MM.1S (cell line): ENCODE measurements around the gene SEC61G.

Source experiments
- DNase-seq: peaks from one replicate; pipeline ENCODE4 v3.0.0-alpha.2; 2015
- H2AFZ ChIP-seq: fragments of 300-600 bp; sonication (generic); 2 replicates; pipeline ENCODE4 v1.6.0; 2016; ENCODE audit warnings: antibody characterized with exemption, low read length
- H3F3A ChIP-seq: fragments of 300-600 bp; sonication (generic); 2 replicates; pipeline ENCODE4 v1.6.1; 2016; ENCODE audit warnings: mild to moderate bottlenecking, antibody characterized with exemption, low read length, moderate library complexity, mixed read lengths; ENCODE audit not compliant: insufficient read depth
- H3K27ac ChIP-seq: fragments of 300-600 bp; sonication (generic); 2 replicates; pipeline ENCODE4 v1.5.1; 2016; ENCODE audit warnings: mild to moderate bottlenecking, low read length
- H3K27me3 ChIP-seq: fragments of 300-600 bp; sonication (generic); replicated peaks from 2 replicates; pipeline ENCODE4 v1.6.0; 2016; ENCODE audit warnings: low read length; ENCODE audit not compliant: insufficient read depth
- H3K36me3 ChIP-seq: fragments of 300-600 bp; sonication (generic); replicated peaks from 2 replicates; pipeline ENCODE4 v1.6.1; 2016; ENCODE audit warnings: mild to moderate bottlenecking, low read length, mixed read lengths; ENCODE audit not compliant: insufficient read depth
- H3K4me1 ChIP-seq: fragments of 300-600 bp; sonication (generic); 2 replicates; pipeline ENCODE4 v1.6.1; 2016; ENCODE audit warnings: low read length, mixed read lengths
- H3K4me2 ChIP-seq: fragments of 300-600 bp; sonication (generic); 2 replicates; pipeline ENCODE4 v1.6.0; 2016; ENCODE audit warnings: low read depth, low read length
- H3K4me3 ChIP-seq: fragments of 300-600 bp; sonication (generic); 2 replicates; pipeline ENCODE4 v1.5.1; 2016; ENCODE audit warnings: low read length, mixed read lengths
- H3K79me2 ChIP-seq: fragments of 300-600 bp; sonication (generic); 2 replicates; pipeline ENCODE4 v1.6.1; 2016; ENCODE audit warnings: mixed run types, low read length, mixed read lengths
- H3K9ac ChIP-seq: fragments of 300-600 bp; sonication (generic); 2 replicates; pipeline ENCODE4 v1.6.1; 2016; ENCODE audit warnings: low read length, mixed read lengths
- H3K9me2 ChIP-seq: fragments of 300-600 bp; sonication (generic); replicated peaks from 2 replicates; pipeline ENCODE4 v1.6.1; 2016; ENCODE audit warnings: mild to moderate bottlenecking, low read length, mixed read lengths; ENCODE audit not compliant: insufficient read depth
- H3K9me3 ChIP-seq: fragments of 300-600 bp; sonication (generic); replicated peaks from 2 replicates; pipeline ENCODE4 v1.6.1; 2016; ENCODE audit warnings: mild to moderate bottlenecking, low read length, mixed read lengths; ENCODE audit not compliant: insufficient read depth
- H4K20me1 ChIP-seq: fragments of 300-600 bp; sonication (generic); 2 replicates; pipeline ENCODE4 v1.6.1; 2016; ENCODE audit warnings: mild to moderate bottlenecking, low read length, moderate library complexity, mixed read lengths; ENCODE audit not compliant: insufficient read depth
- CTCF ChIP-seq: fragments of 300-600 bp; sonication (generic); IDR thresholded peaks from 2 replicates; pipeline ENCODE4 v1.5.1; 2016; ENCODE audit warnings: antibody characterized with exemption, low read length, mixed read lengths
- EZH2 ChIP-seq: fragments of 300-600 bp; sonication (generic); optimal IDR thresholded peaks from 2 replicates; pipeline ENCODE3; 2017; ENCODE audit warnings: low read depth, mild to moderate bottlenecking, antibody characterized with exemption, low read length, mixed read lengths
- EZH2phosphoT487 ChIP-seq: fragments of 300-600 bp; sonication (generic); IDR thresholded peaks from 2 replicates; pipeline ENCODE4 v1.6.1; 2018; ENCODE audit warnings: antibody characterized with exemption, low read length

Gene SEC61G

GRCh38 chr7:54725255-54725654 lies 33.8 kb downstream of the SEC61G start:
- TF ChIP-seq EZH2phosphoT487 (no peak), CTCF (no peak)
- Histone ChIP-seq H2AFZ (no peak overlapping the region), H3K4me3 (no peak overlapping the region), H3K9me2 (no peaks in the 10 kb centered on the region), H3K4me2 (no peak overlapping the region), H3K9me3 (no peaks in the 10 kb centered on the region), H3K4me1 (no peaks in the 10 kb centered on the region), H3K79me2 (no peaks in the 10 kb centered on the region), H3F3A (no peaks in the 10 kb centered on the region), H3K9ac (no peak overlapping the region), H3K27me3 (no peaks in the 10 kb centered on the region), H3K36me3 (no peaks in the 10 kb centered on the region), H4K20me1 (no peaks in the 10 kb centered on the region), H3K27ac (no peak overlapping the region)
- DNase-seq: no peak

DNA sequence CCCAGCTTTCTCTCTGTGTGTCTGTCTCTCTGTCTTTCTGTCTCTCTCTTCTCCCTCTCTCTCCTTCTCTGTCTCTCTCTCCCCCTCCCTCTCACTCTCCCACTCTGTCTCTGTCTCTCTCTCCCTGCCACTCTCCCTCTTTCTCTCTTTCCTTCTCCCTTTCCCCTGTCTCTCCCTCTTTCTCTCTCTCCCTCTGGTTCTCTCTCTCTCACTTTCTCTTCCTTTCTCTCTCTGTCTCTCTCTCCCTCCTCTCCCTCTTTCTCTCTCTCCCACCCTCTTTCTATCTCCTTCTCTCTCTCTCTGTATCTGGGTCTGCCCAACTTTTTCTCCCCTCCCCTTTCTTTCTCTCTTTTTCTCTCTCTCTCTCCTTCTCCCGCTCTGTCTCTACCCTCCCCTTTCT lies 36.5 kb downstream of the SEC61G start:
- Histone ChIP-seq H3K27me3 (no peaks in the 10 kb centered on the region), H3K4me3 (no peak overlapping the region), H3K4me2 (no peak overlapping the region), H4K20me1 (no peaks in the 10 kb centered on the region), H3K4me1 (no peaks in the 10 kb centered on the region), H3F3A (no peaks in the 10 kb centered on the region), H3K27ac (no peak overlapping the region), H3K79me2 (no peaks in the 10 kb centered on the region), H2AFZ (no peak overlapping the region), H3K9ac (no peak overlapping the region), H3K9me3 (no peaks in the 10 kb centered on the region), H3K36me3 (no peaks in the 10 kb centered on the region), H3K9me2 (no peaks in the 10 kb centered on the region)
- TF ChIP-seq EZH2phosphoT487 (no peak), CTCF (no peak), EZH2 (no peak)
- DNase-seq: no peak

- H3K27me3 ChIP-seq: no peaks in the 10 kb centered on the region
- H3K79me2 ChIP-seq: no peaks in the 10 kb centered on the region
- no peaks in the 10 kb centered on the region for H3F3A ChIP-seq
- no peaks in the 10 kb centered on the region for H3K4me1 ChIP-seq
- no peaks in the 10 kb centered on the region for H3K9me3 ChIP-seq
- H2AFZ ChIP-seq: no peak overlapping the region
- no peak overlapping the region for H3K27ac ChIP-seq
- H4K20me1 ChIP-seq: no peaks in the 10 kb centered on the region
- no peaks in the 10 kb centered on the region for H3K9me2 ChIP-seq
- H3K4me2 ChIP-seq: no peak overlapping the region
- no peak overlapping the region for H3K9ac ChIP-seq
- no peaks in the 10 kb centered on the region for H3K36me3 ChIP-seq
- no peak for TF ChIP-seq EZH2
- no peak for TF ChIP-seq CTCF
- TF ChIP-seq EZH2phosphoT487: no peak
- no peak for DNase-seq
- no peak overlapping the region for H3K4me3 ChIP-seq
Observed at GRCh38 chr7:54722026-54722425, 37.0 kb downstream of the SEC61G start.
